Heart left ventricle (tissue), 13 donors: ENCODE measurements around the gene FGF14.

Source experiments
- POLR2A ChIP-seq, 2 donors: fragments of 450-650 bp; IDR thresholded peaks; one replicate each; pipeline ENCODE4 v1.6.1; 2017; ENCODE audit warnings: antibody characterized with exemption in 2 of 2, mild to moderate bottlenecking in 2 of 2, moderate library complexity in 2 of 2
- TF ChIP-seq, protein P1 (sequence below), 12 donors: fragments of 200-600 bp; sonication (generic) in 4 of 12; IDR thresholded peaks; one replicate each; pipeline versions ENCODE4 v1.5.0 to v1.8.0; 2018 to 2022; ENCODE audit warnings: antibody characterized with exemption in 12 of 12, mild to moderate bottlenecking in 5 of 12
- donor health status: ischemic (EF 13 %, LVEDD 7.1; RV severe dilation, severe dysfunction).
- donor health status: DM: no; HTN: yes; CAD: no.
- donor health status: DM: no; HTN: no; CAD: no.
- donor health status: ischemic (EF 25% LVEDD 6.9; RV normal size, moderate dysfunction).
- donor health status: ischemic (EF 25% LVEDD 5.7; RV mildly dilated, moderate dysfunction).
- donor health status: ischemic (EF 35%, LVEDD 5.7; RV mildly dilated, moderate dysfunction).
- donor health status: nonischemic (EF 11% LVEDD 7.7; RV severe dilation, severe dysfunction).
- donor health status: DM: yes; HTN: yes; CAD: no.
- donor health status: PGD.
- donor health status: ischemic (EF 29% LVEDD 5.4; RV normal size, mild dysfunction).
- donor health status: nonischemic (EF 23%, LVEDD 6.1; RV moderate dilation, normal function).

DNA sequence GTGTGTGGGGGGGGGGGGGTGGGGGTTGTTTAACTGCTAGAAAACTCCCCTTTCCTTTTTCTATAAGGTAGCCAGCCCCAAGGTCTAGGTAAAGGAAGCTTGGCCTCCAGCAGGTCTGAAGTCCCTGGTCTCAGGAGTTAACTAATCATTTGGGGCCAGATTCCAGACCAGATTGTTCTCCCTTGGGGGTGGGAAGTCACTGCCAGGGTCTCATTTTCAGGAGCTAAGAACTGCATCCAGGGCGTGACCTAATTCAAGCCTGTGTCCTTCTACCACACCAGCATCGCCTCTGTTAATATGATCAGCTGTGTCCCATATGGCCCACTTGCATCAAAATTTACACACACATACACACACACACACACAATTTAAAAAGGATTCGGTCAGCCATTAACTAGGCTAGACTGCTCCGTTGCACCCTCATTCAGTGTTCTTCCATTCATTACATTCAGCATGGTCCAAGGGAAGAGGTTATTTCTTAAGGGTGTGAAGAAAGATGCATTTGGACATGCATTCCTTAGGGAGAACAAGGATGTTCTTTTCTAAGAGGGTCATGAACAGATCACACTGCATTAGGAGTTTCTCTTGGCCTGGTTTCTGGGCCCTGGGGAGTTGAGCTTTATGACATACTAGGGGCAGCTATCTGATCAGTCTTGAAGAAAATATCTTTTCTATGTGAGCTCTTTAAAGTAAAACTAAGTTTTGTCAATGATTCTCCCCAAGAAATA, 91.0 kb downstream of the FGF14 start:
- TF ChIP-seq POLR2A (IDR thresholded peaks at IDR 0.05) = no peak
- TF ChIP-seq, protein P1, sequence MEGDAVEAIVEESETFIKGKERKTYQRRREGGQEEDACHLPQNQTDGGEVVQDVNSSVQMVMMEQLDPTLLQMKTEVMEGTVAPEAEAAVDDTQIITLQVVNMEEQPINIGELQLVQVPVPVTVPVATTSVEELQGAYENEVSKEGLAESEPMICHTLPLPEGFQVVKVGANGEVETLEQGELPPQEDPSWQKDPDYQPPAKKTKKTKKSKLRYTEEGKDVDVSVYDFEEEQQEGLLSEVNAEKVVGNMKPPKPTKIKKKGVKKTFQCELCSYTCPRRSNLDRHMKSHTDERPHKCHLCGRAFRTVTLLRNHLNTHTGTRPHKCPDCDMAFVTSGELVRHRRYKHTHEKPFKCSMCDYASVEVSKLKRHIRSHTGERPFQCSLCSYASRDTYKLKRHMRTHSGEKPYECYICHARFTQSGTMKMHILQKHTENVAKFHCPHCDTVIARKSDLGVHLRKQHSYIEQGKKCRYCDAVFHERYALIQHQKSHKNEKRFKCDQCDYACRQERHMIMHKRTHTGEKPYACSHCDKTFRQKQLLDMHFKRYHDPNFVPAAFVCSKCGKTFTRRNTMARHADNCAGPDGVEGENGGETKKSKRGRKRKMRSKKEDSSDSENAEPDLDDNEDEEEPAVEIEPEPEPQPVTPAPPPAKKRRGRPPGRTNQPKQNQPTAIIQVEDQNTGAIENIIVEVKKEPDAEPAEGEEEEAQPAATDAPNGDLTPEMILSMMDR (IDR thresholded peaks at IDR 0.05) = no peak
